Stimulated activated naive CD4-positive, alpha-beta T cell (primary cell): ENCODE results near the gene PMVK.

Experiments
- DNase-seq, 6 experiments: peaks; one replicate each; lab custom pipeline; 2025; lab: John Stamatoyannopoulos, UW

Gene PMVK

GRCh38 chr1:154881820-154882535 lies 54.5 kb downstream of the PMVK start:
- no peak for DNase-seq

GRCh38 chr1:154880671-154881070 lies 55.8 kb downstream of the PMVK start:
- DNase-seq = no peak

- DNase-seq = no peak
Observed at GRCh38 chr1:154879038-154879421, 57.5 kb downstream of the PMVK start.

- DNase-seq = peak in 5 of 6 experiments; percentile 41 to 71 (median 63)
Observed at GRCh38 chr1:154878371-154879037, 58.0 kb downstream of the PMVK start.

- no peak for DNase-seq
Observed at GRCh38 chr1:154877370-154877974, 59.0 kb downstream of the PMVK start.

GRCh38 chr1:154876842-154877369 lies 59.6 kb downstream of the PMVK start:
- DNase-seq = no peak
